Activated naive CD8-positive, alpha-beta T cell (primary cell): Measurements from ENCODE around the gene SKIC2.

Source experiments
- H3K27ac Mint-ChIP-seq: one replicate; pipeline ENCODE4 v1.8.0; 2021; ENCODE audit warnings: mixed read lengths
- H3K27me3 Mint-ChIP-seq: one replicate; pipeline ENCODE4 v1.8.0; 2021; ENCODE audit warnings: mixed read lengths
- H3K36me3 Mint-ChIP-seq: one replicate; pipeline ENCODE4 v1.8.0; 2021; ENCODE audit warnings: mixed read lengths
- H3K4me1 Mint-ChIP-seq: one replicate; pipeline ENCODE4 v1.8.0; 2021; ENCODE audit warnings: low read depth, mixed read lengths
- H3K4me3 Mint-ChIP-seq: one replicate; pipeline ENCODE4 v1.8.0; 2021; ENCODE audit warnings: mild to moderate bottlenecking, mixed read lengths
- H3K9me3 Mint-ChIP-seq: one replicate; pipeline ENCODE4 v1.8.0; 2021; ENCODE audit warnings: low read depth, mixed read lengths

SKIC2 gene

GRCh38 chr6:31952890-31953289 lies 6.1 kb upstream of the SKIC2 start:
- no peak overlapping the region for H3K27ac Mint-ChIP-seq
- H3K27me3 Mint-ChIP-seq, result no peaks in the 10 kb centered on the region
- no peaks in the 10 kb centered on the region for H3K9me3 Mint-ChIP-seq
- no peak overlapping the region for H3K4me3 Mint-ChIP-seq
- peaks cover 2% of the 10 kb centered on the region for H3K36me3 Mint-ChIP-seq
- peaks cover 10% of the 10 kb centered on the region for H3K4me1 Mint-ChIP-seq

- Mint-ChIP-seq H3K4me1 (peaks cover 19% of the 10 kb centered on the region), H3K4me3 (no peak overlapping the region), H3K27ac (no peak overlapping the region), H3K36me3 (peaks cover 2% of the 10 kb centered on the region), H3K9me3 (no peaks in the 10 kb centered on the region), H3K27me3 (no peaks in the 10 kb centered on the region)
Observed at GRCh38 chr6:31954511-31954910, 4.5 kb upstream of the SKIC2 start.

- peaks cover 34% of the 10 kb centered on the region for H3K4me1 Mint-ChIP-seq
- H3K4me3 Mint-ChIP-seq, result peak overlapping the region; percentile 97
- H3K27ac Mint-ChIP-seq, result no peak overlapping the region
- no peaks in the 10 kb centered on the region for H3K27me3 Mint-ChIP-seq
- H3K9me3 Mint-ChIP-seq, result no peaks in the 10 kb centered on the region
- H3K36me3 Mint-ChIP-seq, result peaks cover 6% of the 10 kb centered on the region
Observed at GRCh38 chr6:31956796-31957195, 2.2 kb upstream of the SKIC2 start.

- H3K4me1 Mint-ChIP-seq, result peaks cover 37% of the 10 kb centered on the region
- peak overlapping the region; percentile 93 for H3K27ac Mint-ChIP-seq
- peak overlapping the region; percentile 97 for H3K4me3 Mint-ChIP-seq
- peaks cover 11% of the 10 kb centered on the region for H3K36me3 Mint-ChIP-seq
- no peaks in the 10 kb centered on the region for H3K9me3 Mint-ChIP-seq
- no peaks in the 10 kb centered on the region for H3K27me3 Mint-ChIP-seq
Observed at GRCh38 chr6:31958412-31958740, 599 bp upstream of the SKIC2 start.

GRCh38 chr6:31961616-31962015 lies 2.6 kb downstream of the SKIC2 start:
- H3K27me3 Mint-ChIP-seq, result no peaks in the 10 kb centered on the region
- peak overlapping the region; percentile 48 for H3K4me3 Mint-ChIP-seq
- H3K4me1 Mint-ChIP-seq, result peaks cover 37% of the 10 kb centered on the region
- no peak overlapping the region for H3K27ac Mint-ChIP-seq
- H3K9me3 Mint-ChIP-seq, result no peaks in the 10 kb centered on the region
- peaks cover 11% of the 10 kb centered on the region for H3K36me3 Mint-ChIP-seq

- no peak overlapping the region for H3K4me3 Mint-ChIP-seq
- peaks cover 11% of the 10 kb centered on the region for H3K36me3 Mint-ChIP-seq
- H3K27ac Mint-ChIP-seq, result no peak overlapping the region
- H3K4me1 Mint-ChIP-seq, result peaks cover 20% of the 10 kb centered on the region
- no peaks in the 10 kb centered on the region for H3K9me3 Mint-ChIP-seq
- H3K27me3 Mint-ChIP-seq, result no peaks in the 10 kb centered on the region
Observed at GRCh38 chr6:31963921-31964320, 4.9 kb downstream of the SKIC2 start.

- H3K9me3 Mint-ChIP-seq, result no peaks in the 10 kb centered on the region
- no peak overlapping the region for H3K4me3 Mint-ChIP-seq
- H3K4me1 Mint-ChIP-seq, result peaks cover 21% of the 10 kb centered on the region
- no peak overlapping the region for H3K27ac Mint-ChIP-seq
- peaks cover 14% of the 10 kb centered on the region for H3K36me3 Mint-ChIP-seq
- H3K27me3 Mint-ChIP-seq, result no peaks in the 10 kb centered on the region
Observed at GRCh38 chr6:31965700-31966099, 6.7 kb downstream of the SKIC2 start.

- H3K4me1 Mint-ChIP-seq, result peaks cover 24% of the 10 kb centered on the region
- H3K9me3 Mint-ChIP-seq, result no peaks in the 10 kb centered on the region
- H3K4me3 Mint-ChIP-seq, result no peak overlapping the region
- H3K36me3 Mint-ChIP-seq, result peaks cover 13% of the 10 kb centered on the region
- H3K27ac Mint-ChIP-seq, result peak overlapping the region; percentile 41
- no peaks in the 10 kb centered on the region for H3K27me3 Mint-ChIP-seq
Observed at GRCh38 chr6:31966506-31966905, 7.5 kb downstream of the SKIC2 start.

GRCh38 chr6:31966997-31967925 lies 8.3 kb downstream of the SKIC2 start:
- Mint-ChIP-seq H3K4me1 (peaks cover 21% of the 10 kb centered on the region), H3K27me3 (no peaks in the 10 kb centered on the region), H3K27ac (peak overlapping the region; percentile 58), H3K9me3 (no peaks in the 10 kb centered on the region), H3K36me3 (peaks cover 9% of the 10 kb centered on the region), H3K4me3 (no peak overlapping the region)

GRCh38 chr6:31967926-31968320 lies 8.9 kb downstream of the SKIC2 start:
- Mint-ChIP-seq H3K9me3 (no peaks in the 10 kb centered on the region), H3K36me3 (peaks cover 7% of the 10 kb centered on the region), H3K4me3 (no peak overlapping the region), H3K27ac (peak overlapping the region; percentile 58), H3K4me1 (peaks cover 24% of the 10 kb centered on the region), H3K27me3 (no peaks in the 10 kb centered on the region)

- H3K4me1 Mint-ChIP-seq, result peaks cover 28% of the 10 kb centered on the region
- no peaks in the 10 kb centered on the region for H3K9me3 Mint-ChIP-seq
- no peaks in the 10 kb centered on the region for H3K27me3 Mint-ChIP-seq
- H3K27ac Mint-ChIP-seq, result no peak overlapping the region
- H3K4me3 Mint-ChIP-seq, result no peak overlapping the region
- peaks cover 6% of the 10 kb centered on the region for H3K36me3 Mint-ChIP-seq
Observed at GRCh38 chr6:31968326-31968725, 9.4 kb downstream of the SKIC2 start.

- H3K4me3 Mint-ChIP-seq, result no peak overlapping the region
- H3K9me3 Mint-ChIP-seq, result no peaks in the 10 kb centered on the region
- H3K36me3 Mint-ChIP-seq, result peaks cover 7% of the 10 kb centered on the region
- peak overlapping the region; percentile 46 for H3K27ac Mint-ChIP-seq
- H3K27me3 Mint-ChIP-seq, result no peaks in the 10 kb centered on the region
- H3K4me1 Mint-ChIP-seq, result peaks cover 35% of the 10 kb centered on the region
Observed at GRCh38 chr6:31968791-31969711, 10.1 kb downstream of the SKIC2 start.

GRCh38 chr6:31969712-31970603 lies 11.0 kb downstream of the SKIC2 start:
- no peaks in the 10 kb centered on the region for H3K9me3 Mint-ChIP-seq
- no peaks in the 10 kb centered on the region for H3K27me3 Mint-ChIP-seq

GRCh38 chr6:31970604-31971271 lies 11.8 kb downstream of the SKIC2 start:
- Mint-ChIP-seq H3K27me3 (no peaks in the 10 kb centered on the region), H3K36me3 (peaks cover 7% of the 10 kb centered on the region), H3K4me1 (peaks cover 40% of the 10 kb centered on the region), H3K27ac (peak overlapping the region; percentile 99), H3K4me3 (peak overlapping the region; percentile 97), H3K9me3 (no peaks in the 10 kb centered on the region)

More at GRCh38 chr6:31969712-31970603, 11.0 kb downstream of the SKIC2 start:
- Mint-ChIP-seq H3K36me3 (peaks cover 7% of the 10 kb centered on the region), H3K27ac (peak overlapping the region; percentile 99), H3K4me3 (peak overlapping the region; percentile 97), H3K4me1 (peaks cover 40% of the 10 kb centered on the region)
